ENCODE measurements around the gene APOA4.

The APOA4 gene

GRCh38 chr11:116851626-116852025 lies 28.5 kb upstream of the APOA4 start:
- no peaks in the 10 kb centered on the region for H3K27me3 ChIP-seq
- H3K9ac ChIP-seq = peak overlapping the region; percentile 65
- H3K4me1 ChIP-seq = peaks cover 63% of the 10 kb centered on the region
- H3K4me3 ChIP-seq = peak overlapping the region; percentile 17; the same call in 1 of the 2 replicates
- H3K4me2 ChIP-seq = peak overlapping the region; percentile 87
- peaks cover 16% of the 10 kb centered on the region; the same call in 1 of the 2 replicates for H4K20me1 ChIP-seq
- H3K27ac ChIP-seq = peak overlapping the region; percentile 65
- TF ChIP-seq Cebpa-rat (IDR thresholded peaks at IDR 0.05) = peak; percentile 59; the same call in 1 of the 2 replicates
- no peaks in the 10 kb centered on the region; the same call in 1 of the 2 replicates for H3K9me3 ChIP-seq
- peaks cover 24% of the 10 kb centered on the region for H3K36me3 ChIP-seq

DNA sequence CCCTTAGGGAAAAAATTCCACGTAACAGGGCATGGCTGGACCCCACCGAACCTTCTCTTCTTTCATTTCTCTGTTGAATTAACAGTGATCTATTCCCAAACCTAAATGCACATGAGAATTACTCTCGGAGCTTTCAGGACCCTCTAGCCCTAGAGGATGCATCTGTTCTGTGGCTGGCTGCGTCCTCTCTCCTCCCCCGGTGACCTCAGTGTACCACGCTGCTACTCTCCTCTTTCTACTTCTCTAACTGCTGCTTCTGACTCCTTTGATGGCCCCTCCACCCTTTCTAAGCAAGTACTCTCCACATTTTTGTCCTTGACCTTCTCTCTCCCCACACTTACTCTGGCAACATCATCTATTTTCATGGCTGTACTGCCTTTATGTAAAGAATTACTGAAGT lies 26.4 kb upstream of the APOA4 start:
- Histone ChIP-seq H3K27me3 (no peaks in the 10 kb centered on the region), H3K9ac (peak overlapping the region; percentile 26; the same call in 1 of the 2 replicates), H4K20me1 (peaks cover 16% of the 10 kb centered on the region; the same call in 1 of the 2 replicates), H3K9me3 (no peaks in the 10 kb centered on the region), H3K4me2 (peak overlapping the region; percentile 78), H3K36me3 (peaks cover 44% of the 10 kb centered on the region), H3K4me1 (peaks cover 60% of the 10 kb centered on the region), H3K27ac (peak overlapping the region; percentile 58), H3K4me3 (no peak overlapping the region)
- TF ChIP-seq Cebpa-rat (IDR thresholded peaks at IDR 0.05) = no peak

DNA sequence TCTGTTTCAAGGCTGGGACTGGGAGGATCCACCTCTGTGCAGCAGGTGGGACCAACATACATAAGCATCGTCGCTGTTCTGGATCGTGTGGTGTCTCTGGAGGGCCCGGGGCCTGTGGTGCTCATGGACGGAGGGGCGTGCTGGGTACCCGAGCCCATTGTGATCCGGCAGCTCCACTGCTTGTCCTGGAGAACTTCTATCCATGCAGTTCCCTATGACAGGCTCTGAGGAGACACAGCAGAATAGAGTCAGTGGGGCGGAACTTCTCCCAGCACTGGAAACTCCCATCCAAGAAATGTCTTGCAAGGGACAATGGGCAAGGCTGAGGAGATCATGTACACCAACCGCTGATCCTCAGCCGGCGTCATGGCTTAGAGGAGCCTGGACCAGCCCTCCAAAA lies 26.0 kb upstream of the APOA4 start:
- H3K4me1 ChIP-seq = peaks cover 56% of the 10 kb centered on the region
- no peak for TF ChIP-seq Cebpa-rat (IDR thresholded peaks at IDR 0.05)
- no peaks in the 10 kb centered on the region for H3K27me3 ChIP-seq
- H3K9me3 ChIP-seq = no peaks in the 10 kb centered on the region
- peaks cover 46% of the 10 kb centered on the region for H3K36me3 ChIP-seq
- peaks cover 16% of the 10 kb centered on the region; the same call in 1 of the 2 replicates for H4K20me1 ChIP-seq
- H3K4me2 ChIP-seq = peak overlapping the region; percentile 78
- peak overlapping the region; percentile 58 for H3K27ac ChIP-seq
- H3K9ac ChIP-seq = no peak overlapping the region
- no peak overlapping the region for H3K4me3 ChIP-seq

DNA sequence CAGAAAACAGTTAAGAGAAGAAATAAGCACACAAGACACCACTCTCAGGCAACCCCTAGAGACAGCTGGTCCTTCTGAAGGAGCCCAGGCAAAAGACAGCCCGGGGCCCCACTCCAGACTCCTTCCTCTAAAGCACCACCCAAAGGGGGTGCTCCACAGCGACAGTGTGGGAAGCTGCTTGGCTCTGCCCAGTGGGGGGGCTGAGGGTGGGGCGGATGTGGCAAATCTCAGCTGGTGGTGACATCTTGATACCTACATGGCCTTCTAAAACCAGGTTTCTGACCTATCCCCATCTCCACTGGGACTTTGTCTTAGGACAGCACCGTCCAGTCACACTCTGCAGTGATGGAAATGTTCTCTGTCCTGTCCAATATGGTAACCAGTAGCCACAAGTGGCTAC lies 24.5 kb upstream of the APOA4 start:
- Histone ChIP-seq H3K9me3 (no peaks in the 10 kb centered on the region), H3K9ac (no peak overlapping the region), H3K4me2 (no peak overlapping the region), H3K36me3 (peaks cover 58% of the 10 kb centered on the region), H3K27me3 (no peaks in the 10 kb centered on the region), H3K4me1 (peaks cover 42% of the 10 kb centered on the region), H4K20me1 (peaks cover 9% of the 10 kb centered on the region; the same call in 1 of the 2 replicates), H3K27ac (no peak overlapping the region), H3K4me3 (no peak overlapping the region)
- TF ChIP-seq Cebpa-rat (IDR thresholded peaks at IDR 0.05) = no peak

DNA sequence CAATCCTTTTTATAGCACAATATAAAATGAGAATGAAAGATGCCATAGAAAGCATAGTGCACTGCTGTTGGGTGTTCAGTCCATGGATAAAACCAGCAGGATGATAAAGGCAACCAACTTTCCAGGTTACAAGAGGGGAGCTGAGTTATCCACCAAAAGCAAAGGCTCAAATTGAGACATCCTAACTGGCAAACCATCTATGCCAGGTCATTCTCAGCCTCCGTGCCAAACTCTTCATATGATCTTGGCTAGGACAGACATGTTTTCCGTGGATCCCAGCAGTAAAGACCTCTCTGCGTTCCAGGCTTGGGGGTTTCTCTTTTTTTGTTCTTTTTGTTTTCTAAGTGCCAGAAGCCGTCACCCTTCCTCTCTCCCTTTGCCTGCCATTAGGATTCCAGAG lies 21.6 kb upstream of the APOA4 start:
- Histone ChIP-seq H4K20me1 (no peaks in the 10 kb centered on the region), H3K27ac (no peak overlapping the region)

GRCh38 chr11:116843661-116844060 lies 20.6 kb upstream of the APOA4 start:
- H3K36me3 ChIP-seq = peaks cover 55% of the 10 kb centered on the region
- no peaks in the 10 kb centered on the region for H3K27me3 ChIP-seq
- no peak overlapping the region for H3K9ac ChIP-seq
- no peak overlapping the region for H3K27ac ChIP-seq
- H3K4me3 ChIP-seq = no peak overlapping the region
- H3K4me2 ChIP-seq = no peak overlapping the region
- H3K9me3 ChIP-seq = no peaks in the 10 kb centered on the region
- peaks cover 2% of the 10 kb centered on the region for H3K4me1 ChIP-seq
- H4K20me1 ChIP-seq = no peaks in the 10 kb centered on the region
- TF ChIP-seq Cebpa-rat (IDR thresholded peaks at IDR 0.05) = no peak

More for the DNA sequence above, 21.6 kb upstream of the APOA4 start:
- Histone ChIP-seq H3K36me3 (peaks cover 59% of the 10 kb centered on the region), H3K27me3 (no peaks in the 10 kb centered on the region), H3K9me3 (no peaks in the 10 kb centered on the region), H3K4me3 (no peak overlapping the region), H3K4me2 (no peak overlapping the region), H3K9ac (no peak overlapping the region), H3K4me1 (peaks cover 13% of the 10 kb centered on the region)
- TF ChIP-seq Cebpa-rat (IDR thresholded peaks at IDR 0.05) = no peak

- no peaks in the 10 kb centered on the region for H4K20me1 ChIP-seq
- H3K4me3 ChIP-seq = no peak overlapping the region
- no peak overlapping the region for H3K27ac ChIP-seq
- peaks cover 48% of the 10 kb centered on the region for H3K36me3 ChIP-seq
- no peaks in the 10 kb centered on the region for H3K27me3 ChIP-seq
- no peak overlapping the region for H3K4me2 ChIP-seq
- no peaks in the 10 kb centered on the region; the same call in 1 of the 2 replicates for H3K4me1 ChIP-seq
- no peak overlapping the region for H3K9ac ChIP-seq
- TF ChIP-seq Cebpa-rat (IDR thresholded peaks at IDR 0.05) = no peak
- no peaks in the 10 kb centered on the region for H3K9me3 ChIP-seq
Observed at GRCh38 chr11:116842909-116843308, 19.8 kb upstream of the APOA4 start.

- Histone ChIP-seq H3K4me1 (no peaks in the 10 kb centered on the region; the same call in 1 of the 2 replicates), H3K9me3 (no peaks in the 10 kb centered on the region)
- TF ChIP-seq Cebpa-rat (IDR thresholded peaks at IDR 0.05) = no peak
Observed at GRCh38 chr11:116842117-116842516, 19.0 kb upstream of the APOA4 start.

DNA sequence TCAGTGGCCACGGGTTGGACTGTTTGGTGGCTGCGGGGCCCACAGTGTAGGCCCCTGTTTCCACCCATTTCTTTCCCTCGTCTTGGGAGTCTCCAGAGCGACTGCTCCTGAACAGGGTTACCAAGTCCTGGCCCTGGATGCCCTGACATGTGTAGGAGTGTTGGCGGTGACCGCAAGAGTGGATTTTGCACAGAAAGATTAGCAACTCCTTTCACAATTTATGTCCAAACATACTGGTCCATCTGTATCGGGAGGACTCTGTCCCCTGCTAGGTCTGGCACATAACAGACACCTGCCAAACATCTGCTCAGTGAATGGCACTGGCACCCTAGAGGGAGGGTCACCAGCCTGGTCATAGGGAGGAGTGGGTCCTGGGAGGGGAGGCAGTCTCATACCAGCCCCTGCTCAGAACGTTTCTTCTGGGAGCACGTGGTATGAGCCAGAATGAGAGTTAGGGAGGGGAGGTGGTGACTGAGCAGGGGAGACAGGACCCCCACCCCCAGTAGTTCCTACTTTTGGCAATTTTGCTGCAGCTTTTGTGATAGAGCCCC lies 17.7 kb upstream of the APOA4 start:
- no peak for TF ChIP-seq Cebpa-rat (IDR thresholded peaks at IDR 0.05)
- no peaks in the 10 kb centered on the region for H4K20me1 ChIP-seq
- no peaks in the 10 kb centered on the region; the same call in 1 of the 2 replicates for H3K4me1 ChIP-seq
- H3K27me3 ChIP-seq = no peaks in the 10 kb centered on the region
- no peak overlapping the region for H3K27ac ChIP-seq
- H3K9ac ChIP-seq = no peak overlapping the region
- H3K9me3 ChIP-seq = no peaks in the 10 kb centered on the region
- no peak overlapping the region for H3K4me3 ChIP-seq
- no peak overlapping the region for H3K4me2 ChIP-seq
- peaks cover 27% of the 10 kb centered on the region for H3K36me3 ChIP-seq

More at GRCh38 chr11:116842117-116842516, 19.0 kb upstream of the APOA4 start:
- Histone ChIP-seq H3K4me3 (no peak overlapping the region), H3K36me3 (peaks cover 40% of the 10 kb centered on the region), H3K9ac (no peak overlapping the region), H3K27me3 (no peaks in the 10 kb centered on the region), H3K27ac (no peak overlapping the region), H3K4me2 (no peak overlapping the region), H4K20me1 (no peaks in the 10 kb centered on the region)

DNA sequence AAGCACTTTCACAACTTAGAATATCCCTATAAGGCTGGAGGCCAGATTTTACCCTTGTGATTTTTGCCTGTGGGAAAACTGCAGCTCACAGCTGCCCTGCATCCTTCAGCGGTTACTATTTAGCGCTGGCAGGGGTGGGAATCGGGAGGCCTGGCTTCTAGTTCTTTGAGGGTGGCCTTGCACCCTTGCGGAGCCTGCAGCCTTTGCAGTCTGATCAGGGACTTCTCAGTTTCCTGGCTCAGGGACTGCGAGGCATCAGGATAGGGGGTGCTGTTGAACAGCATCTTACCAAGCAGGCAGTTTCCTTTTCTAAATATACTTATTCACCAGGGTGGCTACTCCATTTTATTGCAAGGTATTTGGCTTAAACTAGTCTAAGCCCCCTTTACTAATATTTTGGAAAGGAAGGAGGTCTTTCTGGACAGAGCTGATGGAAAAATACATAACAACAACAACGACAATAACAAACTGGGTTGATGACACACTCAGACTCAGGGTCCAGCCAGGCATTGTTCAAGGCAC lies 17.2 kb upstream of the APOA4 start:
- H3K4me2 ChIP-seq = no peak overlapping the region
- H3K4me3 ChIP-seq = no peak overlapping the region
- H4K20me1 ChIP-seq = no peaks in the 10 kb centered on the region
- H3K9ac ChIP-seq = no peak overlapping the region
- H3K27ac ChIP-seq = no peak overlapping the region
- no peak for TF ChIP-seq Cebpa-rat (IDR thresholded peaks at IDR 0.05)
- no peaks in the 10 kb centered on the region for H3K27me3 ChIP-seq
- peaks cover 4% of the 10 kb centered on the region for H3K4me1 ChIP-seq
- no peaks in the 10 kb centered on the region for H3K9me3 ChIP-seq
- H3K36me3 ChIP-seq = peaks cover 22% of the 10 kb centered on the region

All from BLaER1 (cell line).